IPS DF 6.9 (cell line): ENCODE measurements around the gene NDN.
A peak's percentile ranks its signal among the peaks of the same experiment; 100 is the strongest.

Experiments used
- DNase-seq: peaks from one replicate; pipeline ENCODE4 v3.0.0-alpha.2; 2013; ENCODE audit warnings: low read depth, low spot score
- H3K27ac ChIP-seq: one replicate; pipeline ENCODE4 v1.5.1; 2013; ENCODE audit warnings: low read length, control low read depth
- H3K27me3 ChIP-seq: 2 replicates; pipeline ENCODE4 v1.6.1; 2013; ENCODE audit warnings: mild to moderate bottlenecking, low read length; ENCODE audit not compliant: control insufficient read depth, insufficient read depth
- H3K36me3 ChIP-seq: 2 replicates; pipeline ENCODE4 v1.6.1; 2013; ENCODE audit warnings: low read length; ENCODE audit not compliant: control insufficient read depth, insufficient read depth
- H3K4me1 ChIP-seq: 2 replicates; pipeline ENCODE4 v1.6.1; 2013; ENCODE audit warnings: low read length; ENCODE audit not compliant: control insufficient read depth, insufficient read depth
- H3K4me3 ChIP-seq: 2 replicates; pipeline ENCODE4 v1.5.1; 2013; ENCODE audit warnings: mild to moderate bottlenecking, low read length
- H3K9me3 ChIP-seq: 2 replicates; pipeline ENCODE4 v1.6.1; 2013; ENCODE audit warnings: low read length, inconsistent platforms; ENCODE audit not compliant: control insufficient read depth, insufficient read depth
- WGBS: extraction: QIAGEN DNeasy Blood & Tissue Kit; methylation state at CpG from one replicate; pipeline ENCODE4 v1.1.7; 2013; ENCODE audit warnings: mixed read lengths, missing lambda C conversion rate; ENCODE audit not compliant: insufficient read length, insufficient coverage; 5-methylcytosine and 5-hydroxymethylcytosine counted together

The NDN gene

DNA sequence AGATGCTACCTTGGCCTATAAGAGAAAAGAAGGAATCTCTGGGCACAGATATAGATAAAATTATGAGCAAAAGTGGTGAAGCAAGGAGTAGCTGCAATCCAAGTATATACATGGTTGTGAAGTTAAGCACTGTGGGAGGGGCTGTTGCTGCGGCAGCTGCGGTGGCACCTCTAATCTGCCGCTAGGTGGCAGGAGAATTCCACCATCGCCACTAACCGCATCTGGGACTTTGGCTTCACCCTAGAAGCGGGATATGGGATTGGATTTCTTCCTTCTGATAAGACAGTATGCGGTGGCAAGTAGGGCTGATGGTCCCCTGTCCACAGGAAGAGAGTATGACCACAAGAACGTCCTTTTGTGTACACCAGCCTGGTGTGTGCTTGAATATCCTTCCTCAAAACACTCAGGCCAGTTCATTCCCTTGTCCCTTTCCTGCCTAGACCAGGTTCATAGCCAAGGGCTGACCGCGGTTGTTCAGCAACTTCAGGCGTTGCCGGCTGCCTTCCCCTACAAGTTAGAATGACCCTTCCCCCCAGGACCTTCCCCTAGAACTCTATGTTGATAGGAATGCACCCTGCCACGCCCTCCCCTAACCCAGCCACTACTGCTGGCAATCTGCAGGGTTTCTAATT lies 44.6 kb downstream of the NDN start:
- WGBS: no CpG with 5 or more reads among the region's 13 CpGs
- H3K4me3 ChIP-seq: no peak overlapping the region
- H3K9me3 ChIP-seq: no peaks in the 10 kb centered on the region; the same call in 1 of the 2 replicates
- H3K4me1 ChIP-seq: no peaks in the 10 kb centered on the region; the same call in 1 of the 2 replicates
- H3K36me3 ChIP-seq: no peaks in the 10 kb centered on the region
- peak; percentile 54 for DNase-seq
- no peaks in the 10 kb centered on the region for H3K27me3 ChIP-seq
- no peak overlapping the region for H3K27ac ChIP-seq
